ENCODE data around the gene NARF. TPM values are rescaled to one million over a fixed set of nuclear protein-coding genes. Genes with fewer than 3 reads are reported as not detected.
"Not testable (repeated sequence)": the region's sequence is repeated elsewhere in the genome, so short reads cannot be mapped to it uniquely, and the experiment has no call there.

The NARF gene
- total RNA-seq, 2 experiments from 2014 or later: 101 to 110 TPM

DNA sequence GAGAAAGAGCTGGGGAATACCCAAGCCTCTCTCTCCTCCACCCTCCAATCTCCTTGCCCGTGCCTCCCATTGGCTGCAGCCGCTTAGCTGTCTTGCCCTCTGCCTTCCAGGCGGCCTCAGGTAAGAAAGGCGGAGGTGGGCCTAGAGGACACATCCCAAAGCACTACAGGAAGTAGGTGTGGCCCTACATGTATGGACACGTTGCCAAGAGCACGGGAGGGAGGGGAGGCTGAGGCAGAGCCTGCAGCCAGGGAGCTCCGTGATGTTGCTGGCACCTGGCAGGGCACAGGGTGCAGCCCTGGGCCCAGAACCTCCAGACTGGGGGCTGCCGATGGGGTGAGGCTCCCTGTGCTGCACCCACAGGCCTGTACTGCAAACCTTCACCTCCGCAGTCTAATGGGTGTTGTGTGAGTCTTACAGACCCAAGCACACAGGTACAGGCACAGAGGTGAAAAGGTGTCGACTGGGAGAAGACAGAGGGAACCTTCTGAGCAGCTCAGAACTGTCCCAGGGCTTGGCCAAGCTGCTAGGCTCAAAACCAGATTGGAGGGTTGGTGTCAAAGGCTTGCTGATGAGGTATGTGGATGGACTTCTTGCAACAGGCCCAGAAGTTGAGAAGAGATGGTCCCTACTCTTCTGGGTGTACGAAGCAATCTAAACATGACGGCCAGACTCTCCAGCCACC is 37.4 kb downstream of the NARF start:
- H3K27me3 Mint-ChIP-seq: no peaks in the 10 kb centered on the region
- H3K36me3 Mint-ChIP-seq: no peaks in the 10 kb centered on the region
- H3K9me3 Mint-ChIP-seq: no peaks in the 10 kb centered on the region
- no peak overlapping the region for H3K27ac Mint-ChIP-seq
- no peak for DNase-seq
- peak overlapping the region; percentile 59 for H3K4me3 Mint-ChIP-seq
- ChIA-PET CTCF (interaction anchor here (1.2 to 4.3 kb wide), 3 partner anchors 24 to 58 kb away, joined by 3 to 17 read pairs (median 4); partner anchors contain the start of gene FOXK2), POLR2A (interaction anchor here (0.7 to 1.0 kb wide), 2 partner anchors 23 to 83 kb away, joined by 4 to 6 read pairs; partner anchors contain the start of gene FOXK2)
- intact Hi-C loops (cut with micrococcal nuclease): loop anchor here (2.0 to 5.0 kb wide), 2 partner anchors 36 to 37 kb away; partner anchors contain the start of gene NARF
- peaks cover 22% of the 10 kb centered on the region for H3K4me1 Mint-ChIP-seq (ENCODE audit: low read depth)

DNA sequence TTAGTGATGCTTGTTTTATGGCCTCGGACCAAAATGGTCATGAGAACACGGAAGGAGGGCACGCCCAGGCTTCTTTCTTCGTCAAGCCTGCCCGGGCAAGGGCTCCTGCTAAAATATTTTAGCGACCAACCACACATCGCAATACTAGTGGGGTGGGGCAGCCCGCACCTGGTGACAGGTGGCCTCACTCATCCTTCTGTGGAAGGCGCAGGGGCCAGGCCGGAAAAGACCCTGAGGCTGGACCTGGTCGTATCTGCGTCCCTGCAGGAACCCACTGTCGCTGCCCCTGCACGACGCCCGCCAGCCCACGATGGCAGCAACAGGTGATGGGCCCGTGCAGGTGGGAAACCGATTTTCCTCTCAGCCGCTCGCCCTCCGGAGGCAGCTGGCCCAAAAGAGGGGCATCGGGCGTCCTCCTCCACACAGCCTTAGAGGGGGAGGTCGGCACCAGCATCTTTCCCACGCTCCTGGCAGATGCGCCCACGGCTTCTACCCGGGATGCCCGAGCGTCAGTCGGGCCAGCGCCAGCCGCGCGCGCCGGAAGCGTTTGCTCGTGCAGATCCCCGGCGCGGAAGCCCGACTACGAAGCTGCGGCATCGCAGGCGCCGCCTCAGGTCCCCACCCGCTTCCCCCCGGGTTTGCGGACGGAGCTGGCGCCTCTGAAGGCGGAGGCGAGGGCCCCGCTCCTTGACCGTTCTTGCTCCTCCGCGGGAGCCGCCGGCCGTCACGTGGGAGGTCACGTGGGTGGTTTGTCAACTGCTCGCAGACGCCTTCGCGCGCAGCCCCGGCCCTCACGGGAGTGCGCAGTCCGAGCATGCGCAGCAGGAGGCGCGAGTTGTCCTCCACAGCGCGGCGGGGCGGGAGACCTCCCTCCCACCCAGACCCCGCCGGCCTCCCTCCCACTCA is 38.2 kb downstream of the NARF start:
- Mint-ChIP-seq H3K27me3 (no peaks in the 10 kb centered on the region), H3K4me3 (peak overlapping the region; percentile 59), H3K4me1 (ENCODE audit: low read depth) (peaks cover 22% of the 10 kb centered on the region), H3K27ac (no peak overlapping the region), H3K36me3 (no peaks in the 10 kb centered on the region), H3K9me3 (no peaks in the 10 kb centered on the region)
- intact Hi-C loops (cut with micrococcal nuclease): loop anchor here (1.0 to 5.0 kb wide), 3 partner anchors 23 to 38 kb away; partner anchors contain the start of genes FOXK2 and NARF
- peak; percentile 94 for DNase-seq
- ChIA-PET POLR2A (interaction anchor here (0.9 to 1.6 kb wide), 3 partner anchors 22 to 48 kb away, joined by 3 to 6 read pairs (median 4); partner anchors contain the start of gene FOXK2), CTCF (interaction anchor here (1.3 to 4.3 kb wide), 2 partner anchors 23 to 58 kb away, joined by 3 to 17 read pairs; partner anchors contain the start of gene FOXK2)

DNA sequence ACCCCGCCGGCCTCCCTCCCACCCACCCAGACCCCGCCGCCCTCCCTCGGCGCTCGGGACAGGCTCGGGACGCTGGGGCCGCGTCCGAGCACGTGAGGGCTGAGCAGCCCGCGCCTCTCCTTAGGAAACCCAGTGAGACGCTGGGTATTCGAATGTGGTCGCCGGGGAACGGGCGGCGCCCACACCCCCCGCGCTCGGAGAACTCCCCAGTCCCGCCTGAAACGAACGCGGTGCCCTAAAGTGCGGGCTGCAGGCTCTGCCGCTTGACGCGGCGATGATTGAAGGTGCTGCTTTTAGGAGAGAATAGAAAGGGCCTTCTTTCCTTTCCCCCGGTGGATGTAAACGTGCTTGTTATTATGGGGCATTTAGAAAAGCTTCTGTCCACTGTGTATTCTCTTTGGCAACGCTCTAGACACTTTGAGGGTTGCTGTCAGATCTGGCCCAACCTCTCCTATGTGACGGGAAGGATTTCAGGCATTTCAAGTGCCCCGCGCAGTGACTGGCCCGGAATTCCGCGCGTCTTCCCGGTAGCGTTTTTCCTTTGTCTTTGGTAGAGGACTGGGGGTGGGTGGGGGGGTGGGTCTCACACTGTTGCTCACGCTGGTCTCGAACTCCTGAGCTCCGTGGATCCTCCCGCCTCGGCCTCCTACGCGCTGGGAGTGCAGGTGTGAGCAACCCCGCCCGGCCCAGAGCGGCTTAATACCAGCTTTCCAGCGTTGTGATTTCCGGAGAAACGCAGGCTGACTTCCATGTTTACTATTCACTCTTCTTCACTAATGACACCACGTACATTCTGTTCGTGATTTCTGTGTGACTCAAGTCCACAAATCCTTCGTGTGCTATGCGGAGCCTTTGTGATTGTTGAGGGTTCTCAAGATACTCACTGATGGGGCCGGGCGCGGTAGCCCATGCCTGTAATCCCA is 39.2 kb downstream of the NARF start:
- intact Hi-C loops (cut with micrococcal nuclease): loop anchor here (1.0 to 5.0 kb wide), 3 partner anchors 22 to 39 kb away; partner anchors contain the start of genes FOXK2 and NARF
- Mint-ChIP-seq H3K4me3 (peak overlapping the region; percentile 78), H3K27me3 (no peaks in the 10 kb centered on the region), H3K27ac (peak overlapping the region; percentile 81), H3K9me3 (no peaks in the 10 kb centered on the region), H3K36me3 (no peaks in the 10 kb centered on the region), H3K4me1 (ENCODE audit: low read depth) (peaks cover 22% of the 10 kb centered on the region)
- ChIA-PET CTCF (interaction anchor here (1.3 to 4.3 kb wide), 2 partner anchors 22 to 57 kb away, joined by 3 to 17 read pairs; partner anchors contain the start of gene FOXK2), POLR2A (interaction anchor here (0.9 to 1.6 kb wide), 5 partner anchors 9 to 49 kb away, joined by 3 to 6 read pairs (median 4); partner anchors contain the start of gene FOXK2)
- DNase-seq: peak; percentile 55

DNA sequence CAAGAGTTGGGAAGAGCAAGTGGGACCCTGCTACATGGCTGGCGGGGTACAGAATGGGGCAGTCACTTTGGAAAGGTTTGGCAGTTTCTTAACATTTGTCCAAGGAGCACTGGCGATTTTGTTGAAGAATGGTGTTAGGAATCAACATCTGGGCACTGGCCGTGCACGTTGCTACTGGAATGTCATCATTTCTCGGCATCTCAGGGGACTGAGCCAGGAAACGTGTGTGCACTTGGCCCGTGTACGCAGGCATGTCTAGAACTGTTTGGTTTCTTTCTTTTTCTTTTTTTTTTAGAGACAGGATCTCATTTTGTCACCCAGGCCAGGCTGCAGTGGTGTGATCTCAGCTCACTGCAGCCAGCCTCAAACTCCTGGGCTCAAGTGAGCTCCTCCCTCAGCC is 43.7 kb downstream of the NARF start:
- POLR2A ChIA-PET: no interaction called here
- H3K27me3 Mint-ChIP-seq: no peaks in the 10 kb centered on the region
- no peak overlapping the region for H3K27ac Mint-ChIP-seq

DNA sequence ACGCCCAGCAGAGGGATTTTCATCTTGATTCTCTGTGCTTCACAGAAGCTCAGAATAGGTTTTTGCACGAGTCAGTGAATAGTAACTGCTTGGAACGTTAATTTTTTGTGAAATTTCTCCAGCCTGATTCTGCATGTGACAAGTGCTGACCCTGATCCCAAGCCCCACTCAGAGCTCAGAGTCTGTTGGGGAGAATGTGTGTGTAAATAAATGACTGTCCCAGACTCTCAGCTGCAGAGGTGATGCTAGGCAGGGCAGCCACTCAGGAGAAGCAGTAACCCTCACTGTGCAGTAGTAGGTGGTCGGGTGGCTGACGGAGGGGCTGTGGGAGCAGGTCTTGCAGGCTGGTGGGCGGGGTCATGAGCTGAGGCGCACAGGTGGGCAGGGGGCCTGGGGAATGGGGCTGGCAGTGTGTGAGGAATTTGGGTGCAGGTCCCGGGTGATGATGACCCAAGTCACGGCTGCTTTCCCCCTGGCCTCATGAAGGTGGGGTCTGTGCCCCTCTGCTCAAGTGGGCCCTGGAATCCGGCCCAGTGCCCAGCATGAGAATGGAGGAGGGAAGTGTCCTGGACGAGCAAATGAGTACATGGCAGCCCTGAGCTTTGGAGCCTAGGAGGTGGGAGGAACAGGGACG is 44.7 kb downstream of the NARF start:
- peaks cover 9% of the 10 kb centered on the region for H3K4me1 Mint-ChIP-seq (ENCODE audit: low read depth)
- POLR2A ChIA-PET: interaction anchor here (0.5 kb wide), 1 partner anchor 22 kb away, joined by 3 read pairs; no protein-coding TSS in a partner anchor

More for the DNA sequence above, 43.7 kb downstream of the NARF start:
- Mint-ChIP-seq H3K4me1 (ENCODE audit: low read depth) (peaks cover 15% of the 10 kb centered on the region), H3K9me3 (no peaks in the 10 kb centered on the region), H3K4me3 (no peak overlapping the region), H3K36me3 (no peaks in the 10 kb centered on the region)
- DNase-seq: no peak
- intact Hi-C loops (cut with micrococcal nuclease): no loop called here
- CTCF ChIA-PET: no interaction called here

DNA sequence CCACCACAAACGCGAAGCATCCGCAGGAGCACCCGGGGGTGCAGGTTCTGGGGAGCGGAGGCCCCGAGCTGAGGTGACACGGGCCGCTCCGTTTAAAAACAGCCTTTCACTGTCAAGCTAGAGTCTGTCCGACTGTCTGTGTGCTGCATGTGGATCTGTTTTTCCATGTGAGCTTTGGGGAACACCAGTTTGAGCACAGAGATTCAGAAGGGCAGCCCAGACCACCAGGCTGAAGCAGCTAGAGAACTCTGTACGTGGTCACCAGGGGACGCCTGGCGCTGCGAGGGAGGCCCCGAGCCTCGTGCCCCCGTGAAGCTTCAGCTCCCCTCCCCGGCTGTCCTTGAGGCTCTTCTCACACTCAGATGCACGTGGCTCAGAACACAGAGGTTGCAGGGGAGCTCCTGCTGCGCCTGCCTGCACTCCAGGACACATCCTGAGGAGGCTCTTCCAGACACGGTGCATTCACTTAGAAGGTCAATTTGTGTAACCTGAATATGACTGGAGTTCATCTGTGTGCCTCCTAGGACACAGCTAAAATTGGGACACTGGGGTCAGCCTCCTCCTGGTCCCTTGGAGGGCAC is 45.3 kb downstream of the NARF start:
- Mint-ChIP-seq H3K9me3 (no peaks in the 10 kb centered on the region), H3K27me3 (no peaks in the 10 kb centered on the region), H3K4me1 (ENCODE audit: low read depth) (peaks cover 9% of the 10 kb centered on the region), H3K27ac (no peak overlapping the region), H3K36me3 (no peaks in the 10 kb centered on the region), H3K4me3 (no peak overlapping the region)
- DNase-seq: no peak
- ChIA-PET CTCF (interaction anchor here (0.8 kb wide), 1 partner anchor 51 kb away, joined by 4 read pairs; no protein-coding TSS in a partner anchor), POLR2A (interaction anchor here (0.5 kb wide), 1 partner anchor 21 kb away, joined by 3 read pairs; no protein-coding TSS in a partner anchor)
- intact Hi-C loops (cut with micrococcal nuclease): no loop called here

More for the DNA sequence above, 44.7 kb downstream of the NARF start:
- H3K9me3 Mint-ChIP-seq: no peaks in the 10 kb centered on the region
- no peaks in the 10 kb centered on the region for H3K27me3 Mint-ChIP-seq
- no peak overlapping the region for H3K27ac Mint-ChIP-seq
- no peak overlapping the region for H3K4me3 Mint-ChIP-seq
- intact Hi-C loops (cut with micrococcal nuclease): no loop called here
- DNase-seq: no peak
- CTCF ChIA-PET: interaction anchor here (0.8 kb wide), 1 partner anchor 52 kb away, joined by 4 read pairs; no protein-coding TSS in a partner anchor
- H3K36me3 Mint-ChIP-seq: no peaks in the 10 kb centered on the region

DNA sequence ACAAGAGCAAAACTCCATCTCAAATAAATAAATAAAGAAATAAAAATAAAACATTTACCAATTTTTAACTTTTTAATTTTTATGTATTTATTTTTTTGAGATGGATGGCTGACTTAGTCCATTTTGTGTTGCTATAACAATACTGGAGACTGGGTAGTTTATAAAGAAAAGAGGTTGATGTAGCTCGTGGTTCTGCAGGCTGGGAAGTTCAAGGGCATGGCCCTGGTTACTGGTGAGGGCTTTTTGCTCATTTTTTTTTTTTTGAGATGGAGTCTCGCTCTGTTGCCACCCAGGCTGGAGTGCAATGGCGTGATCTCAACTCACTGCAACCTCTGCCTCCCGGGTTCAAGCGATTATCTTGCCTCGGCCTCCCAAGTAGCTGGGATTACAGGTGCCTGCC is 46.8 kb downstream of the NARF start:
- ChIA-PET CTCF (interaction anchor here (1.2 to 1.5 kb wide), 2 partner anchors 14 to 49 kb away, joined by 3 read pairs; partner anchors contain the start of gene FOXK2), POLR2A (interaction anchor here (2.3 kb wide), 1 partner anchor 14 kb away, joined by 15 read pairs; the partner anchor contains the start of gene FOXK2)
- Mint-ChIP-seq H3K36me3 (no peaks in the 10 kb centered on the region), H3K27me3 (no peaks in the 10 kb centered on the region), H3K27ac (no peak overlapping the region), H3K4me1 (ENCODE audit: low read depth) (peaks cover 6% of the 10 kb centered on the region), H3K4me3 (no peak overlapping the region), H3K9me3 (no peaks in the 10 kb centered on the region)
- DNase-seq: no peak
- intact Hi-C loops (cut with micrococcal nuclease): no loop called here

DNA sequence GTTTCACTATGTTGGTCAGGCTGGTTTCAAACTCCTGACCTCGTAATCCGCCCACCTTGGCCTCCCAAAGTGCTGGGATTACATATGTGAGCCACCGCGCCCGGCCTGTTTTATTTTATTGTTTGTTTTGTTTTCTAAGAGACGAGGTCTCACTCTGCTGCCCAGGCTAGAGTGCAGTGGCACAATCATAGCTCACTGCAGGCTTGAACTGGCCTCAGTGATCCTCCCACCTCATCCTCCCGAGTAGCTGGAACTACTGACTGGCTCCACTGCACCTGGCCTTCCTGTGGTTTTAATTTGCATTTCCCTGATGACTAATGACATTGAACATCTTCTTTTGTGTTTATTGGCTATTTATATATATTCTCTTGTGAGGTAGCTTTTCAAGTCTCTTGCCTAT is 47.9 kb downstream of the NARF start:
- not testable (repeated sequence) for H3K4me1 Mint-ChIP-seq (ENCODE audit: low read depth); H3K36me3 Mint-ChIP-seq; H3K27me3 Mint-ChIP-seq; H3K9me3 Mint-ChIP-seq; H3K4me3 Mint-ChIP-seq
- ChIA-PET CTCF (interaction anchor here (0.6 to 1.0 kb wide), 3 partner anchors 80 to 155 kb away, joined by 3 to 9 read pairs (median 3); no protein-coding TSS in a partner anchor), POLR2A (interaction anchor here (0.7 to 2.3 kb wide), 3 partner anchors 8 to 21 kb away, joined by 4 to 15 read pairs (median 5); partner anchors contain the start of gene FOXK2)
- peak overlapping the region; percentile 69 for H3K27ac Mint-ChIP-seq
- peak; percentile 81 for DNase-seq
- intact Hi-C loops (cut with micrococcal nuclease): loop anchor here (1.0 kb wide), 1 partner anchor 12 kb away; no protein-coding TSS in a partner anchor

DNA sequence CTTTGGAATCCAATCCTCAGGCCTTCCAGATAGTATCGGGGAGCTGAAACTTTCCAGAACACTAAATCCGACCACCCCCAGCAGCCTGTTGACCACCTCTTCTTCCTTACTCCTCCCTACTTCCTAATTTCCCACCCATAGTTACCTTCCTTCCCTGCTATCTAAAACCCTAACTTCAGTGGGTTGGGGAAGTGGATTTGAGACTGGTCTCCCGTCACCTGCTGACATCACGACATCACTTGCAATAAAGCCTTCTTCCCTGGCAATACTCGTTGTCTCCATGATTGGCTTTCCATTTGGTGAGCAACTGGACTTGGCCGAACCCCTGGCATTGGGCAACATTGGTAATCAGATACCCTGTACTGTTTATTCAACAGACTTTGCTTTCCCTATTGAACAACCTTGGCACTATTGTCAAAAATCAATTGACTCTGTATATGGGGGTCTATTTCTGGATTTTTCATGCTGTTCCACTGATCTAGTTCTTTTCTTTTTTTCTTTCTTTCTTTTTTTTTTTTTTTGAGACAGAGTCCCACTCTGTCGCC is 49.2 kb downstream of the NARF start:
- CTCF ChIA-PET: interaction anchor here (1.0 kb wide), 1 partner anchor 157 kb away, joined by 3 read pairs; no protein-coding TSS in a partner anchor
- DNase-seq: no peak
- peak overlapping the region; percentile 0 for H3K27ac Mint-ChIP-seq
- no peak overlapping the region for H3K4me3 Mint-ChIP-seq
- no peaks in the 10 kb centered on the region for H3K9me3 Mint-ChIP-seq
- no peaks in the 10 kb centered on the region for H3K27me3 Mint-ChIP-seq
- intact Hi-C loops (cut with micrococcal nuclease): no loop called here
- peaks cover 12% of the 10 kb centered on the region for H3K4me1 Mint-ChIP-seq (ENCODE audit: low read depth)
- POLR2A ChIA-PET: interaction anchor here (2.3 kb wide), 1 partner anchor 11 kb away, joined by 15 read pairs; the partner anchor contains the start of gene FOXK2
- no peaks in the 10 kb centered on the region for H3K36me3 Mint-ChIP-seq

DNA sequence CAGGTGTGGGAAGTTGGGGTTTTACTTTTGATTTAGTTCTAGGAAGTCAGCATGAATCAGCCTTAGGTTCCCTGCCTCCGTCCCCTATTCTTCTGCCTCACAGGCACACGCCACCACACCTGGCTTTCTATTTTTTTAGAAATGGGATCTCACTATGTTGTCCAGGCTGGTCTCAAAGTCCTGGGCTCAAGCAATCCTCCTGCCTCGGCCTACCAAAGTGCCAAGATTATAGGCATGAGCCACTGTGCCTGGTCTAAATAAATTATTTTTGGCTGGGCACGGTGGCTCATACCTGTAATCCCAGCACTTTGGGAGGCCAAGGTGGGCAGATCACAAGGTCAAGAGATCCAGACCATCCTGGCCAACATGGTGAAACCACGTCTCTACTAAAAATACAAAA is 53.1 kb downstream of the NARF start:
- H3K27me3 Mint-ChIP-seq; CTCF ChIA-PET; H3K4me3 Mint-ChIP-seq; H3K4me1 Mint-ChIP-seq (ENCODE audit: low read depth); intact Hi-C loops (cut with micrococcal nuclease); H3K36me3 Mint-ChIP-seq; H3K27ac Mint-ChIP-seq; H3K9me3 Mint-ChIP-seq; DNase-seq: not testable (repeated sequence)
- POLR2A ChIA-PET: interaction anchor here (1.3 kb wide), 1 partner anchor 8 kb away, joined by 3 read pairs; the partner anchor contains the start of gene FOXK2

Measured in activated CD4-positive, alpha-beta memory T cell treated with anti-CD3 and anti-CD28 coated beads for 36 hours (primary cell).